GM21390 (cell line): ENCODE measurements around the gene RXRB.
"Not testable (repeated sequence)": the region's sequence is repeated elsewhere in the genome, so short reads cannot be mapped to it uniquely, and the experiment has no call there.

ENCODE experiments used
- ATAC-seq: cut with Tn5 transposase; IDR thresholded peaks from one replicate; pipeline ENCODE4 v1.9.1; 2021; ENCODE audit not compliant: unreplicated experiment

Gene RXRB

DNA sequence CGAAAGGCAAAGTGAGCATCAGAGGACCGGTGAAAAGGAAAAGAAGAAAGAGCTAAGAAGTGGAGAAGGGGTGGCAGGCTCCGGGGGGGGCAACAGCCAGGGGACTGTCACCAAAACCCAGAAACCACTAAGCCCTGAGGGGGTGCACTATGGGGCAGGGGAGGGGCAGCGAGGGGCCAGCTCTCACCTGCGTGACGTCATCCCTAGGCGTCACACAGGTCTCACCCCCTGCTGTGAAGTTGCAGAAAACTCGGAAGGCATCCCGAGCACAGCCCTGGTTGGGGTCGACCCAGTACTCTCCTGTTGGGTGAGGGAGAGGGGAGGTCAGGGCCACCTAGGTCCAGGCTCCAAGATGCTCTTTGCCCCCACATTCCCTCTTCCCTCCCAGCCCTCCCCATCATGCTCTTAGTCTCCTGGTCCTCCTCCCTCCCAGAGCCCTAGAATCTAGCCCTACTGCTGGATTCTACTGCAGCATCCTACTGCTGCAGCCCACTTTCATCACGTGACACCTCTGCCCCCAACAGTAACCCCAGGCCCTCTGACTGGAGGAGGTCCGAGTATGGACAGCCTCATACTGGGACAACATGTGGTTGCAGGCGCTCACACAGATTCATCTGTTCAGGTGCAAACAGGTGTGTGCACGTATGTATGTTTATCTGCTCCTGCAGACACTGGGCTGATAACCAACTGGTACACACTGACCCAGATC is 35.6 kb downstream of the RXRB start:
- no peak for ATAC-seq

DNA sequence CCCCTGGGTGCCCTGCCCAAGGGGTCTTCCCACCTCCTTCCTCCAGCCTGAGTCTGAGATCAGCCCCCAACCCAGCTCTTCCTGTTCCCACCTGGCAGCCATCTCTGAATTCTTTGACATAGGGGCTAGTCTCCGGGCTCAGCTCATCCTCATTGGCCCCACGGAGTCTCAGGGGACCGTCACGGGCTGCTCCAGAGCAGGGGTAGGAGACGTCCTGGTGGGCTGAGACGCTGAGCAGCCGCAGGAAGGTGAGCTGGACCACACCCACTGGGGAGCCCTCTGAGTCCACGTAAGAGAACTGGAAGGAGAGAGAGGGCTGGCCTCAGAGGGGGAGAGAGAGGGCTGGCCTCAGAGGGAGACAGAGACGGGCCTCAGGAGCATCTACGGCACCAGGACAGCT is 36.3 kb downstream of the RXRB start:
- ATAC-seq: no peak

DNA sequence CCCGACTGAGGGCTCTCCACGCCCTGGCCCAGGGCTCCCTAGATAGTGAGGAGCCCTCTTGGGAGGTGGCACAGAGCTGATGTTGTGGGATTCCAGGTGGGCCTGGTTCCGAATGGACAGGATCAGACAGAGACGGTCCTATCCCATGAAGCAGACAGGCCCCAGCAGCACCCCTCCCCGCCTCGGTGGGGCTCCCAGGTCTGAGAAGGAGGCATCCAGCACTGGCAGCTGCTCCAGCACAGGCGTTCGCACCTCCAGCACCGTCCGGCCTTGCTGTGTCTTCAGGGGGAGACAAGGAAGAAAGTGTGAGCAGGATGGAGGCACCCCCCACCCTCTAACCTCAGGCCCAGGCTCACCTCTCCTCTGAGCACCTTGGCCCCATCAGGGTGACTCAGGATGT is 36.9 kb downstream of the RXRB start:
- no peak for ATAC-seq

DNA sequence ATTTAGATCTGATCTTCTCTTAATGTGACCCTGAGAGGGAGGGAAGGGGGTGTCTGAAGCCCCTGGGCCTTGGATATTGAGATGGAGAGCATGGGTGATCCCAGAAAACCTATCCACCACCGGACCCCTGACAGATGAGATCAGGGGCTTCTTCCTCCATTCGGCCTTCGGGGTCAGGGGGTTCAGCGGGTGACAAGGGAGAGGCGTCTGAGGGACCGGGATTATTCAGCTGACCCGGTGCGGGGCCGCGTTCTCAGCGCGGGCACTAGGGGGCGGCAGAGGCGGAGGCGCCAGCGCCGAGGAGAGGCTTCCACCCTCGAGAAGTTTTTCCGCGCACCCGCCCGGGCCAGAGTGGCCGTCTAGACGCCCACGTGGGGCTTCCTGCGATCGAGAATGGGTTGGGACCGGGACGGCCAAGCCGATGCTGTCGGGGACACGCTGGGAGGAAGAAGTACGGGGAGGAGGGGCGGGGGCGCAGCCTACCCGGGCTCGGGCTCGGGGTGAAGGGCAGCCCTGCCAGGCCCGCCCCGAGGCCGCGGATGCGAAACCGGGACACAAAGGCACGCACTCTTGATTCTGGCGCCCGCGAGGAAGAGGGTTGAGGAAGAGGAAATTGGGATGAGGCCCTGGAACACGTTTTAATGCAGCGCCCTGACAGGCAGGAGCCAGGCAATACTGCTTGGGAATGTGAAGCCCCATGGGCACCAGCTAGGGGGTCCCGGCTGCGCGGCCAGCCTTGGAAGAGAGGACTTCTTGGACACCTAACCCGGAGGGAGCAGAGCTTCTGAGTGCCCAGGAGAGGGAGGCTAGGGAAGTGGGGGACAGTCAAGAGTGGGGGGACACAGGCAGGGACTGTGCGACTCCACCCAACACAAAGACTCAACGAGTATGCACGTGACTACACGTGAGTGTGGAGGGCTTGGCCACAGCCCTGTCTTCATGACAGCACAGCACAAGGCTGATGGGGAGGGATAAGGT is 38.8 kb downstream of the RXRB start:
- no peak for ATAC-seq

DNA sequence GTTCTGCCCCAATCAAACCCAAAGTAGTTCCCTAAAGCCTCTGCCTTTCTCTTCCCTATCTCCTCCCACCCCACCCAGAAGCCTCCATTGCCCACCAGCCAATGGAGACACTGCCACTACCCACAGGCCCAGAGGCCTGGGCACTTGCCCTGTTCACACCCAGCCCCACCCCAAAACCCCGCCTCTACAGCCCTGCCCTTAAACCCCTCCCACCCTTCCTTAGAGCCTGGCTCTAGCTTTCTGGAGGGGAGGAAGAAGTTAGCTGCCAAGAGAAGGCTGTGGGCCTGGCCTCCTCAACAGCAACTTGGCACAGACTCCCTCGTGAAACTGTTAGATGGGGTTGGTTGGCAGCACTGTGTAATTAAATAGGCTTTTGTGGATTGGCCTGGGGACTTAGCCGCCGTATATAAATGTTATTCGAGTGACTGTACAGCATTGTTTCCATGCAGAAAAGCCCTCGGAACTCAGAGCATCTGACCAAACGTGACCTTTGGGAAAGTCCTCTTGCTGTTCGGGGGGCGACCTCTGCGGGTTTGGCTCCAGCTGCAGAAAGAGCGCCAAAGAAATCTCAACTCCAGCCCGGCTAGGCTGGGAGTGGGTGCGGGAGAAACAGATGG is 39.6 kb downstream of the RXRB start:
- no peak for ATAC-seq

DNA sequence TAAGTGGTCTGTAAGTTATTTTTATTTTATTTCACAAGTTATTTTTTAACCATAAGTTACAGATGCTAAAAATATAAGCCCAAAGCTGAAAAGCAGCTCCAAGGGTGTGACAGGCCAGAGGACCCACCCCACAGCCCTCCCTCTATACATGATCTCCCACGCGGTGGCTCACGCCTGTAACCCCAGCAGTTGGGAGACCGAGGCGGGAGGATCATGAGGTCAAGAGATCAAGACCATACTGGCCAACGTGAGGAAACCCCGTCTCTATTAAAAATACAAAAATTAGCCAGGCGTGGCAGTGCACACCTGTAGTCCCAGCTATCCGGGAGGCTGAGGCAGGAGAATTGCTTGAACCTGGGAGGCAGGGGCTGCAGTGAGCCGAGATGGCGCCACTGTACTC is 40.4 kb downstream of the RXRB start:
- no peak for ATAC-seq

DNA sequence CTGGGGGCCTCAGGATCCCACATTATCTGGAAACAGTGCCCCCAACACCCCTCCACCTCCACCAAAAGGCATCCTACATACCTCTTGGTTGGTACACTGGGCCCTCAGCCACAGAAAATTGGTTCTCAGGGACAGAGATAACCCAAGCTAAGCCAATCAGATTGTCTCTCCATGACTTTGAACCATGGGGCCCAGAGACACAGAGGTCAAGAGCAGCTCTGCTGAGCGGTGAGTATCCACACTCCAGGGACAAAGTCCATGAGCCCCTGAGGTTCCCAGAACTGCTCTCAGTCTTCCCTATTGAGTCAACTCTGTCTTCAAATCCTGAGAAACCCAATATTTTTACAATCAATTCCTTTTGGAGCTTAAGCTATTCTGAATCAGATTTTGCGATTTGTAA is 43.5 kb downstream of the RXRB start:
- ATAC-seq: no peak

DNA sequence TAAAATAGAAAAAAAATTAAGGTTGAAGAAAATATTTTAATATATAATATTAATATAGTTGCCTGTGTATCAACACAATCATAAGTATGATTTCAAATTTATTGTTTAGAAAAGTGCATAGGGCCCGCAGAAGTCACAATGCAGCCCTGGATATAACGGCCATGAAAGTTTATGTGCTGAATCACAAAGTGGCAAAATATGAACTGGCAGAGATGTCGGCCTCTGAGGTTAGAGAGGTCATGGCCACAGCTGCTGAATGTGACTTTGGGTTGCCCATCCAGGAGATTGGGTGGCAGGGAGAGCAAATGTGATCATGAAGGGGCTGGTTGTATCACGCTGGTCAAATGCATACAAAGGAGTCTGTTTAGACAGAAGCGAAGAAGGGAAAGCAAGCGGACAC is 43.9 kb downstream of the RXRB start:
- no peak for ATAC-seq

DNA sequence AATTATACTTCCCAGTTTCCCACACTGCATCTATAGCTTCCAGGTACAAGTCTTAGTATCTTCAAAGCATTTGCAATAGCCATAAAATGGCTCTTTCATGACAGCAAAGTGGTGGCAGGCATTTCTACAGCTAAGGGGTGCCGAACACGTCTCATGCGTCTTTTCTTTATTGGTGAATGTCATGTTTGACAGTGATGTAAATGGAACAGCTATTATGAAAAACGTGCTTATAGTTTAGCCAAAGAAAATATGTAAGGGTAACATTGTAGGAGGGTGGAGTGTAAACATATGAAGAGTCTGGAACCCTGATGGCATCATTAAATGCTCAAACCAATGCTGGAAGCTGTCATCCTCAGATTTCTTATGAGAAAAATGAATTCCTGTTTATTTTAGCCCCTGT is 46.1 kb downstream of the RXRB start:
- no peak for ATAC-seq

DNA sequence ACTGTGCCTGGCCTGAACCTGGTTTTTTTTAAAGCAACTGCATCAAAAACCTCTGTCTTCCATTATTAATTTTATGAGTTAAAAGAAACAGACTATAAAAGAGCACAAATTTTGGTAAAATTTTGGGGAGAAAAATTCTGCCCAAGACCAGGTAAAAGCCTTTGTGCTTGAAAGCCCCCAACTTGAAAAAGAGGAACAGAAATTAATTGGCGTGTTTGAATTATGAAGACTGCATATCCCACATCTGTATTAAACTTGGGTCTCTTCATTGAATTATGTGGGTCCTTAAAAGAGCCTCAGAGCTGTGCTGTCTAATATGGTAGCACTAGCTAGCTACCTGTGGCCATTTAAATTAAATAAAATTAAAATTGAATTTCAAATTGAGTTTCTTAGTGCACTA is 49.4 kb downstream of the RXRB start:
- no peak for ATAC-seq

DNA sequence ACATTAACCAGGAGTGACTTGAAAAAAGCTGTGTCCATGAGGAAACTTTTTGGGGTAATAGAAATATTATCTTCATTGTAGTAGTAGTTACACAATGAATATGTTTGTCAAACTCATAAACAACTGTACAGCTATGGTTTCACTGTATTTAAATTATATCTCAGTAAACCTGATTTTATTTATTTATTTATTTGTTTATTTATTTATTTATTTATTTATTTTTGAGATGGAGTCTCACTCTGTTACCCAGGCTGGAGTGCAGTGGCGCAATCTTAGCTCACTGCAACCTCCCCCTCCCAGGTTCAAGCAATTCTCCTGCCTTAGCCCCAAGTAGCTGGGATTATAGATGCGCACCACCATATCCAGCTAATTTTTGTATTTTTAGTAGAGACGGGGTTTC is 49.9 kb downstream of the RXRB start:
- not testable (repeated sequence) for ATAC-seq

DNA sequence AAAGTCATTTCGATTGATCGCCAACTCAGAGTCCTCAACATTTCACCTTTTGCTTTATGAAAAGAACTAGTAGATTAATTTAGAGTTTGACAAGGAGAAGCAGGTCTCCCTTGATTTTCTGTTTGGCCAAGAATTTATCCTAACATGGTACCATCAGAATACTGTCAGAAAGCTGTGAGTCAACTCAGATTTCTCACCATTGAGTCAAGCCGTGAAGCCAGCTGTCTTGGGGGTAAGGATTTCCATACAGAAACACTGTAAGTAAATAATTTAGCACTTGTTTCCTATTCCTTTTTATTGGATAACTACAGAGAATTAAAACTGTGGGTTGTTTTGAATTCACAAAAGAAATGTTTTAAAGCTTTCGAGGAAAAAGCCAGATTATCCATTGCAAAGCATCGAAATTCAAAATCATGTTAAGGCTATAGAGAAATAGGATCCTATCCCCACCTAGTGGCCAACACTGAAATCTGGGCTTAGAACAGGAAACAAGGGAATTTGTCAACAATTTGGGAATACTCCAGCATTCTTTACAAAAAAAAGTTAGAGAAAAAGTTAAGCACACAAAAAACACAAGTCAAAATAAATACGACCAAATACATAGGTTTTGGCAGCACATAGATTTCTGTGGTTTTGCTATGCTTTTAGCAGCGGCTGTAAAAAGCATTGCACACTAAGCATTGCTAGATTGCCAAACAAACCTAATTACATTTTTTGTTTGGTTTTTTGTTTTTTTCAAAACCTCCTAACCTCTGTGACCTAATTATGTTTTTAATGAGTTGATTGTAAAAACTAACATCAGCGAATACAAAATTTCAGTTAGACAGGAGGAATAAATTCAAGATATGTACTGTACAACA is 52.4 kb downstream of the RXRB start:
- no peak for ATAC-seq

DNA sequence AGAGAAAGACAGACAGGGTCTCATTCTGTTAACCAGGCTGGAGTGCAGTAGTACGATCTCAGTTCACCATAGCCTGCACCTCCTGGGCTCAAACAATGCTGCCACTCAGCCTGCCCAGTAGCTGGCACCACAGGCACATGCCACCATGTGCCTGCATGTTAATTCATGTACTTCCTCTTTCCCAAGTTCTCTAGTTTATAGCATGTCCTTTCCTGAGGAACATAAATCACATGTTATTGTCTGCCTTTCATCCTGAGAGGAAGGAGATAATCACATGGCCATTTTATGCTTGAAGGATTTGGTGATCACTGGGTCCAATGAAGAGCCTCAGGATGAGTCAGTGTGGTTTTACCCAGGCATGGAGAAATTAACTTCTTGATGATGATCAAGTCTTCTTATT is 56.1 kb downstream of the RXRB start:
- ATAC-seq: no peak
